HG02588 (cell line): Measurements from ENCODE around the gene SPTBN5.

Experiments used
- ATAC-seq: cut with Tn5 transposase; IDR thresholded peaks from one replicate; pipeline ENCODE4 v1.9.1; 2021; ENCODE audit warnings: mild to moderate bottlenecking, moderate library complexity; ENCODE audit not compliant: unreplicated experiment

The SPTBN5 gene

DNA sequence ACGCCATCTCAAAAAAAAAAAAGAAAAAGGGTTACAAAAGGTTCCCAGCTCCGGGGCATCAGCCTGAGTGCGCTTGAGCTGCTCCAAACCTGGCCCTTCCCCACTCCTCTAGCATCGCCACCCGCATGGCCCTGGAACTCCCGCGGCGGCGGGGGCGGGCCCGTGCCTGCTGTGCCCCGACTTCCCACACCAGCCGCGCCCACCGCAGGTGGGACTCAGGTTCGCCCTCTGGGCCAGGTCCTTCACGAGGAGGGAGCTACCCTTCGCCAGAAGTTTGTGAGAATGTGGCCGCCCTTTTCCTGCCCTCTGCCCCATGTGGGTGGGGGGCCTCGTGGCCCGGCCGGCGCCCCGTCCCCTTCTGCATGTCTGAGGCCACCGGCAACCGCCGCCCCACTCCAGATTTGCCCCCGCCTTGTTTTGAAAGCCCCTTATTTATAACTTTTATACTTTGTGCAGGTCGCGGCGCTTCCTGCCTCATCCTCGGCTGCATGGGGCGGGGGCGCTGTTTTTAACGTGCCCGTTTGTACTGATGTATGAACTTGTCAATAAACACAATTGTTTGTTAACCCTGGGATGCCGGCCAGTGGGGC is 66.5 kb downstream of the SPTBN5 start:
- ATAC-seq = no peak

DNA sequence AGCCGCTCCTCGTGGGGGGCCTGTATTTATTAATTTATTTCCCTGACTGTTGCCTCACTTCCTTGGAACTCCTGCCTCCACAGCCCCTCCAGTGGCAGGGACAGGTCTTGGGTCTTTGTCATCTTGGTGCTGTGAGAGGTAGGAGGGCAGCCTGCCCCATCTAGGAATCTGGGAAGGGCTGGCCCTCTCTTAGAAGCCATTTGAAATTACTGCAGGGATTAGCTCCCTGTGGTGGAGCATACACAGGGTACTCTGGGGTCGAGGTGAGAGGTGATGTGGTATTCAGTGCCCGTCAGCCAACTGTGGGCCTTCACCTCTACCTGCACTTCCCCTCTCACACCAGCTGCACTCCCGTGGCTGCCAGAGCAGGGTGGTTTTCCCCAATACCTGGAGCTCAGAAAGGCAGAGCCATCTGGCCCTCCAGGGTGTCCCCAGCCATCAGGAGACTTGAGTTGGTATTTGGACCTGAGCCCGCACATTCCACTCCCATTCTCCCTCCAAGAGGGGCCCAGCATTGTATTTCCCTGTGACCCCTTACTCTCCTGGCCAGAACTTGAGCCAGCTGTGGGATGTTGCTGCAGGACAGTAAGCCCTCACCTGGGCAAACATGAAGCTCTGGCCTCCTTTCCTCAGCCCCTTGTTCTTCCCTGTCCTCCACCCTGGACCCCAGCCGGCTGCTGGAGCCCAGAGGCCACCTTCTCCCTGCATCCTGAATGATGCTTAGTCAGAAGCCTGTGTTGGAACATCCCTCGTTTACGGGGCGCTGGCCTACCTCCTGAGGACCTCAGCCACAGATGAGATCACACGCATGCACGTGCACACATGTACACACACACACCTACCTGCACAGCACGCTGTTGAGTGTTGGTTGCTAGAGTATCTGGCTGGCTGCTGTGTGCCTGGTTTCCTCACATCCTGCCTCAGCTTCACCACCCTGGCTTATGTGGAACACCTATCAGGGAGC is 68.0 kb downstream of the SPTBN5 start:
- no peak for ATAC-seq

DNA sequence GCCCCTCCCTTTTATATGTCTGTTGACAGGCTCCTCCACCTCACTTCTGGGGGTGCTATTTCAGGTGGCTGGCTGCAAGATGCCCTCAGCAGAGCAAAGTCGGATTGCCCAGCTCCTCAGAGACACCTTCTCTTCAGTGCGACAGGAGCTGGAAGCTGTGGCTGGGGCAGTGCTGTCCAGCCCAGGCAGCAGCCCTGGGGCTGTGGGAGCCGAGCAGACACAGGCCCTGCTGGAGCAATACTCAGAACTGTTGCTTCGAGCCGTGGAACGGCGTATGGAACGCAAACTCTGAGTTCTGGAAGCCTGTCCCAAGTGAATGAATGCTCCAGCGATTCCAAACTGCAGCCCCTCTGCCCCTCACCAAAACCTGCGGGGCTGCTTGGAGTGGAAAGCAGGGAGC is 68.7 kb downstream of the SPTBN5 start:
- no peak for ATAC-seq

DNA sequence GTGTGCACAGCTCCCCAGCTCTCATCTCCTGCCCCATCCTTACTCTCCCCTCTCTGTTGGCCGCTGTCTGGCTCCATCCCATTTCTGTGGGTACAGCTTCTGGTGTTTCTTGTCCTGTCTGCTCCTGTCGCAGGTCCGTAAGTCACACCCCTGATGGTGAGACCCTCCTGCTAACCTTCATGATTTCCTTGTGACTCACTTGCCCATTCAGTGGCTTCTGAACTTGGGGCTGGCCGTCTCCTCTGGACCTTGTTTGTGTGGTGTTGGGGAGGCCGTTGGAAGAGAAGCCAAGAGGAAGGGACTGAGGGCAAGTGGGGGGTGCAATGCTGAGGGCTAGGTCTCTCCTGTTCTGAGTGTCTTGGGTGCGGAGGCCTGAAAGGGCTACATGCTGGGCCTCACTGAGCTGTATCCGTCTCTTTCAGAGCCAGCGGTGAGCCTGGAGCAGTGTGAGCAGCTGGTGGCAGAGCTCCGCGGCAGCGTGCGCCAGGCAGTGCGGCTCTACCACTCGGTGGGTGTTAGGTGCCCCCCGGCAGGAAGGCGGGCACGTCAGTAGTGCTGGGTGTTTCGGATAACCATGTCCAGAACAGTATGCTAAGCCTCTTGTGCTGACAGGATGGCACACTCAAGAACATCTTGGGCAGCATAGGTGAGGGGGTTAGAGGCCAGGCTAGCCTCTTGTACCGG is 69.6 kb downstream of the SPTBN5 start:
- ATAC-seq = no peak

DNA sequence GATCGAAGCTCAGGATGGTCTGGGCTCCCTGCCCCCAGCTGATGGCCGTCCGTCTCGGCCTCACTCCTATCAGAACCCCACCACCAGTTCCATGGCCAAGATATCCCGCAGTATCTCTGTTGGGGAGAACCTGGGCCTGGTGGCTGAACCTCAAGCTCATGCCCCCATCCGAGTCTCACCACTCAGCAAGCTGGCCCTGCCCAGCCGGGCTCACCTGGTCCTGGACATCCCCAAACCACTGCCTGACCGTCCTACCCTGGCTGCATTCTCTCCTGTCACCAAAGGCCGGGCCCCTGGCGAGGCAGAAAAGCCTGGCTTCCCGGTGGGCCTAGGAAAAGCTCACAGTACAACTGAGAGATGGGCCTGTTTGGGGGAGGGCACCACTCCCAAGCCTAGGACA is 70.4 kb downstream of the SPTBN5 start:
- no peak for ATAC-seq

DNA sequence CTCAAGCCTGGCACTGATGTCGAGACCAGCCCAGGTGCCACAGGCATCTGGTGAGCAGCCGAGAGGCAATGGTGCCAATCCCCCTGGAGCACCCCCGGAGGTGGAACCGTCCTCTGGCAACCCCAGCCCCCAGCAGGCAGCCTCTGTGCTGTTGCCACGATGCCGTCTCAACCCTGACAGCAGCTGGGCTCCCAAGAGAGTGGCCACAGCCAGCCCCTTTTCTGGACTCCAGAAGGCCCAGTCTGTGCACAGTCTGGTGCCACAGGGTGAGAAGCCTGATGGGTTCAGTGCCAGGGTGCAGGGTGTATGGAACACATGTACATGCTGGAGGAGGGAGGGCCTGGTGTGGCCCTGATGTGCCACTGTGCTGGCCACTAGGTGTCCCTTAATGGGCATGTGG is 70.9 kb downstream of the SPTBN5 start:
- ATAC-seq = no peak

DNA sequence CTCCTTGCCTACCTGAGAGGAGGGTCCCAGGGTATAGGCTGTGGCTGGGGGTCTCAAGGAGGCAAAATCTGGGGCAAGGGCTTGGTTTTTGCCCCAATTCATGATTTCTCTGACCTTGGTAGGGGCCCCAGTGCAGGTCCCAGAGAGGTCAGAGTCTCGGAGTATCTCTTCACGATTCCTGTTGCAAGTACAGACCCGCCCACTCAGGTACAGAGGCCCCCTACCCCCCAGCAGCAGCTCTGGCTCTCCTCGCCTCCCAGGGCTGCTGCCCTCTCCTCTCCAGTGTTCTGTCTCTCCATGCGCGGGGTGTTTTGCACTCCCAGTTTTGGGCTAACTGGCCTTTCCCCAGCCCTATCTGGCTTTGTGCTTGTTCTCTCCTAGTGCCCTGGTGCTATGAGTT is 71.4 kb downstream of the SPTBN5 start:
- no peak for ATAC-seq

DNA sequence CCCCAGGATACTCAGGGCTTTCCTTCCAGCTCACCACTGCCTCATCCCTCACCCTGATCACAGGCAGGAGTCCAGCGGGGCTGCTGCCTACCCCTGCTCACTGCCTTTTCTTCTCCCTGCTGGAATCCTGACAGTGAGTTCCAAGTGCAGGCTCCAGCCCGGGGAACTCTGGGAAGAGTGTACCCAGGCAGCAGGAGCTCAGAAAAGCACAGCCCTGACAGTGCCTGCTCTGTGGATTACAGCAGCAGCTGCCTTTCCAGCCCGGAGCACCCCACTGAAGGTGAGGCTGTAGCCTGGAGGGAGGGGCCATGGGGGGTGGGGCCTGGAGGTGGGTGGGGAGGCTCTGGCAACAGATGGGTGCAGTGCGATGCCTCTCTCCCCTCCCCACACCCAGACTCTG is 72.0 kb downstream of the SPTBN5 start:
- ATAC-seq = no peak

DNA sequence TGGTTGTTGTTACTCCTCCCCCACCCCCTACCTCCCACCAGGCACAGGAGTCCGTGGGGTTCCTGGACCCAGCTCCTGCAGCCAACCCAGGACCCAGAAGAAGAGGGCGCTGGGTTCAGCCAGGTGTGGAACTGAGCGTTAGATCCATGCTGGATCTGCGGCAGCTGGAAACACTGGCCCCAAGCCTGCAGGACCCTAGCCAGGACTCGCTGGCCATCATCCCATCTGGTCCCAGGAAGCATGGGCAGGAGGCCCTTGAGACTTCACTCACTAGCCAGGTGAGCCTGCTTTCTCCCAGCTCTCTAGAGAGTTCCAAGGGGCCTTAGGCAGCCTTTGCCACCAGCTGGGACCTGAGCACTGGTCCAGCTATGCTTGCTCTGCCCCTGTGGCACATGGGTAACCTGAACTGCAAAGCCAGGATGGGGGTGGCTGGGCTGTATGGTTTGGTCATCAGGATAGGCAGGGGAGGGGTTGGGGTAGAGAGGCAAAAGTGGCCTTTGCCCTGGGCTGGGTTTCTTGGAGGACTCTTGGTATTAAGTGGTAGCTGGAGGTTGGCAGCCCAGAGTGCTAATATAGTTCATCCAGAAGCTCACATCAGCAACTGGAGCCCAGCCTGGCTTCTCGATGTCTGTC is 72.9 kb downstream of the SPTBN5 start:
- no peak for ATAC-seq

DNA sequence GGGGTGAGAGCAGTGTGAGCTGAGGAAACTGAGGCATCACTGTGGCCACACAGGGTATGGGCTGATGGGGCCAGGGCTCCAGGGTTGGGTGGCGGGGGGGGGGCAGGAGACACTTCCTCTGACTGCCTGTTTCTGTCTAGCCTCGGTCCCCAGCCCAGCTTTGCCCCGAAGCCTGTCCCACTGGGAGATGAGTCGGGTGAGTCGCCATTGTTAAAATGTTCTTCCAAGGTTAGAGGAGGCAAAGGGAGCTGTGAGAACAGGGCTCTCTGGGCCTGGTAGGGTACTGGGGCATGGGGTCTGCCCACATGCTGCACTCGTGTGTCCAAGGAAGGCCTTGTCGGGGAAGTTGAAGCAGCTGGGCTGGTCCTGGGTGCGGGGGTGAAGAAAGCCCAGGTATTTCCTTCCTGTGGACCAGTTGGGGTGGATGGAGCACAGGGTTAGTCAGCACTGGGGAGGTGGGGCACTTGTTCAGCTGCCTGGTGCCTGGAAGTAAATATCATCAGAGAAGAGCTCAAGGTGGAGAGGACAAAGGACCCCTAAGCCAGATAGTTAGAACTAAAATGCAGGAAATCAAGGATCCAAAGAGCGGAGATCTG is 74.3 kb downstream of the SPTBN5 start:
- no peak for ATAC-seq

DNA sequence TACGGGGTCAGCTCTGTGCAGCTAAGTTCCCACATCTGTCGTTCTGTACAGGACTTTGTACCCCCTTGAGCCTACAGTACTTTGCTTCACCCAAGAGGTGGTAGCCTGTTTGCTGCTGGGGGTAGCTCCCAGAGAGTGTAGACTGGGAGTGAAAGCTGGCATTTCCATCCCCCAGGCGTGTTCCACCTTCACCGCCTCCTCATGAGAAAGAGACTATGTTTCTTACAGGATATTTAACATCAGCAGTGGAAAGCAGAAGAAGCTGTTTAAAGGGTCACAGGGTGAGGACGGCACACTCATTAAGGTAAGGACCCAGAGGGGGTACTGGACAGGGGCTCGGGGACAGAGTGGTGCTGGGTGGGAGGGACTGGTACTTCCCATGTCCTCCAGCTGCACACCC is 76.1 kb downstream of the SPTBN5 start:
- no peak for ATAC-seq

DNA sequence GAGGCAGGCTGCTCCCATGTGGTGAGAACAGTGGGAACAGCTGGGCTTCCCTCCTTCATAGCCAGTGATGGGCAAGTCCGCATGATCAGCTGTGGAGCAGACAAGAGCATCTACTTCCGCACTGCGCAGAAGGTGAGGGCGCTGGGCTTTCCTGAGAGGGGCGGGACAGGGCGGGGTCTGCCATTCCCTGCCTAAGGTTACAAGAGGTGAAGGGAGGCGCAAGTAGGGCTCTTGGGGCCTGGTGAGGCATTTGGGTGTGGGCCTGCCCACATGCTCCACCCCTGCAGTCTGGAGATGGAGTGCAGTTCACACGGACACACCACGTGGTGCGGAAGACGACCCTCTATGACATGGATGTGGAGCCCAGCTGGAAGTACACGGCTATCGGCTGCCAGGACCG is 76.5 kb downstream of the SPTBN5 start:
- no peak for ATAC-seq

DNA sequence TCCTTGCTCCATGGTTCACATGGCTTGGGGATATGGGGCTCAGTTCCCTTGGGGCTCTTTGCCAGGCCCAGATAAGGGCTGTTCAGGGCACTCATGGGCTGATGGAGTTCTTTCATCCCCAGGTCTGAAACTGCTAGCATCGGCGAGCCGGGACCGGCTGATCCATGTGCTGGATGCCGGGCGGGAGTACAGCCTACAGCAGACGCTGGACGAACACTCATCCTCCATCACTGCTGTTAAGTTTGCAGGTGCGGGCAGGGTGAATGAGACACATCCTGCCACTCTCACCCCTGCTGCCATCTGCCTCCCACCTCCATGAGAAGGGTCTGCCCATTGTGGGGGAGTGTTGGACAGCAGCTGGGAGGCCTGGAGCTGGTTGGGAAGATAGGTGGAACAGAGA is 77.1 kb downstream of the SPTBN5 start:
- no peak for ATAC-seq

DNA sequence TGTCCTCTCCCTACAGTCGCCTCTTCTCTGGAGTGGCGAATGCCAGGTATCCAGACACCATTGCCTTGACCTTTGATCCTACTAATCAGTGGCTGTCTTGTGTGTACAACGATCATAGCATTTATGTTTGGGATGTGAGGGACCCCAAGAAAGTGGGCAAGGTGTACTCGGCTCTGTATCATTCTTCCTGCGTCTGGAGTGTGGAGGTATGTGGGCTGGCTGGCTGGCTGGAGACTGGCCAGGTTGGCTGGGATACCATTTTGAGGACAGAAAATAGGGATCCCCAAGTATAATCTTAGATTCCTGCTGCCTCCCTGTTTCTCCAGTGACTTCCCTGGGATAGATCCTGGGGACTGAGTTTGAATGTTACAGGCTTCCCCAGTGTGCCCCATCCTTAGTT is 79.3 kb downstream of the SPTBN5 start:
- ATAC-seq = no peak

DNA sequence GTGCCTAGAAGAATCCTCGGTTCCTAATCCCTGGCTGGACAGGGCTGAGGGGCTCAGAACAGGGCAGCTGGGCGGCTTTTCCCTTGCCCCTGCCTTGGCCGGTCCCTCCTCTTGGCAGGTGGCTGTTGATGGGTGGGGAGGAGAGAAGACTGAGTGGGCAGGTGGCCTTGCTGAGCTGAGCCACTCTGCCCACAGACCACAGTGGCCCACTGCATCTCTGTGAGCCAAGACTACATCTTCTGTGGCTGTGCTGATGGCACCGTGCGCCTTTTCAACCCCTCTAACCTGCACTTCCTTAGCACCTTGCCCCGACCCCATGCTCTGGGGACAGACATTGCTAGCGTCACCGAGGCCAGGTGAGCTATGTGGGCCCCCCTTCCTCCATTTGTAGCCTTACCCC is 80.4 kb downstream of the SPTBN5 start:
- no peak for ATAC-seq

DNA sequence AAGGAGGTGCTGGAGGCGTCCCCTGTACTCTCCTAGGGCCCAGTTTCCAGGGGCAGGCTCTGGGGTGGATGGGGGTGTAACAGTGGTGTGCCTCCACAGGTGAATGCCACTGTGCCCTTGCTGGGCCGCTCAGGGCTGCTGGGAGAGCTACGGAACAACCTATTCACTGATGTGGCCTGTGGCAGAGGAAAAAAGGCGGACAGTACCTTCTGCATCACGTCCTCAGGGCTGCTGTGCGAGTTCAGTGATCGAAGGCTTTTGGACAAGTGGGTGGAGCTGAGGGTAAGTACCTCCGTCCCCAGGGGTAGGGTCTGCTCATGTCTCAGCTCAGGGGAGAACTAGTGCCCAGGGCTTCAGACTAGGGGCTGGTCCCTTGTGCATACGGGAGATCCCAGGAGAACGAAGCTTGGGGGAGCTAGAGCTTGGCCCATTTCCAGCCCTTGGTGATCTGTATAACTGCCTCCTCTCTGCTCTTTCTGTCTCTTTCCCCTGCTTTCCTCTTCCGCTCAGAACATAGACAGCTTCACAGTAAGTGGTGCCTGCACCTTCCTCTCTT is 81.0 kb downstream of the SPTBN5 start:
- no peak for ATAC-seq

DNA sequence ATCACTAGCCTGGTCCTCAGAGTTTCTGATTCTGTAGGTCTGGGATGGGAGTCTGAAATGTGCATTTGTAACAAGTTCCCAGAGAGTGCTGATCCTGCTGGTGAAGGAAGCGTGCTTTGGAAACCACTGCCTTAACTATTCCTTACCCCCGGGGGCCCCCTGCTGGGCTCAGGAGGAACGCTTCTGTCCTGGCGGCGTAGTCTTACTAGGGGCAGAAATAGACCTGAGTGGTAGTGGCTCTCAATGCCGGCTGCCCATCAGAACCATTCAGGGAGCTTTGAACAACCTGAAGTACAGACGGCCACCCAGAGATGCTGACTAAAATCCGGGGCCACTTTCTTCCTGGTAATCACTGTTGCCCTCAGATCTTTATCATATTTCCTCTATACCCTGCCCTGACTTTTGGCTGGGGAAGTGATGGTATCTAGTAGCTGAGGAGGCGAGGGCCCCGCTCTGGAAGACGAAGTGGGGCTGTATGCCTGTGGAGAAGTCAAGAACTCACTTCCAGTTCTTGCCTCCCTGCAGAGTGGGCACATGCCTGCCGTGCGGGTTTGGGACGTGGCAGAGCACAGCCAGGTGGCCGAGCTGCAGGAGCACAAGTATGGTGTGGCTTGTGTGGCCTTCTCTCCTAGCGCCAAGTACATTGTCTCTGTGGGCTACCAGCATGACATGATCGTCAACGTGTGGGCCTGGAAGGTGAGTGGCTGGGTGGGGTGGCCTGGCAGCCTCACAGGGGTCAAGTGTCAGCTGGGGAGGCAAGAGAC is 82.2 kb downstream of the SPTBN5 start:
- no peak for ATAC-seq

DNA sequence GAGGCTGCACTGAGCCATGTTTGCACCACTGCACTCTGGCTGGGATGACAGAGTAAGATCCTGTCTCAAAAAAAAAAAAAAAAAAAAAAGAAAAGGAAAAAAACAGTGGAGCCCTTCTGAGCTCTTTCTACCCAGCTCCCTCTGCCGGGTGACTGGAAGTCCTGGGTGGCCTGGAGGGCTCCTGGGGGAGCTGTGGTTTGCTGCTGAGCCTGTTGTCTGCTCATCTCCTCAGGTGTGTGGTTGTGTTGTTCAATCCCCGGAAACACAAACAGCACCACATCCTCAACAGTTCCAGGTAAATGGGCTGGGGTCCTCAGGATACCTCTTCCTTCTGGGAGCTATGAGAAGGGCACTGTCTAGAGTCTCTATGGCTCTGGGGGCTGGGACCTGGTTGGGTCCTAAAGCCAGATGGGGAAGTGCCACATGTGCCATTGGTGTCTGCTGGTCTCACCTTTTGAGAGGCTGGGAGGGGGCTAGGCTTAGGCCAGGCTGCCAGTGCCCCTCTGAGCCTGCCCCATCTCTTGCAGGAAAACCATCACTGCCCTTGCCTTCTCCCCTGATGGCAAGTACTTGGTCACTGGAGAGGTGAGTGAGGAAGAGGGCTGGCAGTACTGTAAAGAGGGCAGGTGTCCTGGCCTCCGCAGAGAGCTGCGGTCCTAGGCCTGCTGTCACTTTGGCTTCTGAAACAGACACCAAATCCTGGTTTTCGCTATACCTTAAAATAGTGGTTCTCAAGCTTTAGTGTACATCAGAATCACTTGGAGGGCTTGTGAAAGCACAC is 83.0 kb downstream of the SPTBN5 start:
- no peak for ATAC-seq

DNA sequence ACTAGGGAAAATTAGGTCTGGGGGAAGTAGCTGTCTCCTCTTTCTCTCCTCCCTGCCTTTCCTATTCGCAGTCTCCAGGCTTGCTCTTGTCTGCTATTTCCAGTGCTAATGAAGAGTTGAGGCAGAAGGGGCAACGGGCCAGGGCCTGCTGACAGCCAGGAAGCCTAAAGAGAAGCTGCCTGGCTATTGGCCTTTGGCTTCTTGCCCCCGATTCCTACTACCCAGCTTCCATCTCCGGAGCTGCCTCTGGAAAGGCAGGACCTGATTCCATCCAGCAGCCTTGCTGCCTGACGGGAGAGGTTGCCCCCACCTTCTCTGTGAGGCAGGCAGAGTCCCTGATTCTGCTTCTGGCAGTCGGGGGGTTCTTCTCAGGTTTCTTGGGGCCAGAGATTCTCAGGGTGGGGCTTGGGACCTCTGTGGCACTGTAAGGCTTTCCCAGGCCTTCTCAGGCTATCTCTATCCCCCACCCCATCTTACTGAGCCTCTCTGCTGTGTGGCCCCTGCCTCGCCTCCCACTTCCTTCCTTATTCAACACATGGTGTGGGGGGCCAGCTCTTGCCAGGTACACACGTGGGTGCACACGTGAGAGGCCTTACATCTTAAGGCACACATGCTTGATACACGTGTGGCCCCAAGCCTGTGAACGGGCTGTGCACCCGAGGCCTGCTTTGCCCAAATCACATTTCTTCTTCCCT is 84.2 kb downstream of the SPTBN5 start:
- no peak for ATAC-seq
